Body of pancreas (tissue), 4 donors: ENCODE data around the gene NTN5. TPM values are rescaled to one million over a fixed set of nuclear protein-coding genes. Genes with fewer than 3 reads are reported as not detected.

Experiments used
- ATAC-seq: fragments of 150-250 bp; one replicate; pipeline ENCODE4 v1.9.1; 2016
- DNase-seq, 4 donors: peaks; one replicate each; pipeline ENCODE4 v3.0.0-alpha.2; 2019
- H3K27ac ChIP-seq, 4 donors: fragments of 200-600 bp; sonication (generic); 1 replicate in 3 of 4; 2 replicates in 1 of 4; pipeline versions ENCODE4 v1.5.1 to v1.6.1; 2016 to 2019; ENCODE audit warnings: mild to moderate bottlenecking in 1 of 4, mixed read lengths in 1 of 4, moderate library complexity in 1 of 4
- H3K27me3 ChIP-seq, 2 donors: fragments of 200-600 bp; sonication (generic); one replicate each; pipeline ENCODE4 v1.6.0; 2016; ENCODE audit warnings: mild to moderate bottlenecking in 1 of 2
- H3K36me3 ChIP-seq, 2 donors: fragments of 200-600 bp; sonication (generic); replicated peaks in 1 of 2; 2 replicates each; pipeline ENCODE4 v1.5.1; 2016; ENCODE audit warnings: low read depth in 2 of 2; ENCODE audit not compliant: insufficient read depth in 1 of 2
- H3K4me1 ChIP-seq: fragments of 200-600 bp; sonication (generic); one replicate; pipeline ENCODE4 v1.6.0; 2016
- H3K4me3 ChIP-seq, 2 donors: fragments of 200-600 bp; sonication (generic); 1 replicate in 1 of 2; 2 replicates in 1 of 2; pipeline ENCODE4 v1.5.1; 2016 to 2019
- H3K9me3 ChIP-seq, 3 donors: fragments of 200-600 bp; sonication (generic); 1 replicate in 2 of 3; 2 replicates in 1 of 3; pipeline ENCODE4 v1.5.1; 2016
- CTCF ChIP-seq, 7 experiments: fragments of 450-650 bp in 4 of 7; fragments of 200-600 bp in 3 of 7; sonication (generic) in 3 of 7; IDR thresholded peaks; one replicate each; pipeline ENCODE4 v1.5.1; 2016 to 2019; ENCODE audit warnings: antibody characterized with exemption in 7 of 7
- POLR2A ChIP-seq, 3 donors: fragments of 450-650 bp; IDR thresholded peaks; one replicate each; pipeline ENCODE4 v1.6.1; 2016; ENCODE audit warnings: antibody characterized with exemption in 3 of 3, mild to moderate bottlenecking in 2 of 3
- WGBS, 2 donors: methylation state at CpG; one replicate each; pipeline ENCODE4 v1.1.5; 2017; 5-methylcytosine and 5-hydroxymethylcytosine counted together
- intact Hi-C: fragments of 100-400 bp; cut with DNase I; formaldehyde crosslinking; loops from one replicate; pipeline ENCODE4 v1.15.1; 2023
- total RNA-seq, 2 donors: library from RNA; depleted of rRNA; stranded (reverse); fragments of >200 nt; gene quantifications; one replicate each; pipeline ENCODE4 v1.1.0, GENCODE V29; 2016

NTN5 gene
- total RNA-seq, 2 donors from 2014 or later: not detected

GRCh38 chr19:48630296-48631063 lies 42.3 kb downstream of the NTN5 start:
- Histone ChIP-seq H3K9me3 (no peaks in the 10 kb centered on the region), H3K36me3 (no peaks in the 10 kb centered on the region), H3K4me3 (no peak overlapping the region), H3K4me1 (peaks cover 33% of the 10 kb centered on the region), H3K27me3 (no peaks in the 10 kb centered on the region), H3K27ac (peak overlapping the region in 3 of 4 donors; percentile 16 to 64 (median 22))
- WGBS, 2 donors: 59 to 89% methylated on average over 40 to 44 of the region's 47 CpGs
- TF ChIP-seq POLR2A (IDR thresholded peaks at IDR 0.05): no peak
- no peak for TF ChIP-seq CTCF (IDR thresholded peaks at IDR 0.05)
- DNase-seq (peak in 3 of 4 donors; percentile 62 to 76 (median 65)), ATAC-seq (no peak)
- intact Hi-C loops: no loop called here

- Histone ChIP-seq H3K27me3 (no peaks in the 10 kb centered on the region), H3K4me3 (no peak overlapping the region), H3K4me1 (peaks cover 32% of the 10 kb centered on the region), H3K27ac (peak overlapping the region in 2 of 4 donors; percentile 21 to 64), H3K9me3 (no peaks in the 10 kb centered on the region), H3K36me3 (no peaks in the 10 kb centered on the region)
- intact Hi-C loops: no loop called here
- WGBS, 2 donors: 62 to 80% methylated on average over 34 to 37 of the region's 48 CpGs
- TF ChIP-seq CTCF (IDR thresholded peaks at IDR 0.05) (no peak), POLR2A (IDR thresholded peaks at IDR 0.05) (peak in 1 of 3 donors; percentile 8)
- DNase-seq (no peak), ATAC-seq (no peak)
Measured at GRCh38 chr19:48629599-48630295, 43.1 kb downstream of the NTN5 start.

- H3K4me3 ChIP-seq: no peak overlapping the region
- no peaks in the 10 kb centered on the region for H3K36me3 ChIP-seq
- H3K27me3 ChIP-seq: no peaks in the 10 kb centered on the region
- DNase-seq (no peak), ATAC-seq (no peak)
- intact Hi-C loops: no loop called here
- peaks cover 32% of the 10 kb centered on the region for H3K4me1 ChIP-seq
- no peak for TF ChIP-seq POLR2A (IDR thresholded peaks at IDR 0.05)
- no peak for TF ChIP-seq CTCF (IDR thresholded peaks at IDR 0.05)
- no peaks in the 10 kb centered on the region for H3K9me3 ChIP-seq
- H3K27ac ChIP-seq: no peak overlapping the region
- WGBS, 2 donors: 89 to 93% methylated on average over 12 to 14 of the region's 22 CpGs
Measured at GRCh38 chr19:48629297-48629598, 43.6 kb downstream of the NTN5 start.

- Histone ChIP-seq H3K4me3 (no peak overlapping the region), H3K9me3 (no peaks in the 10 kb centered on the region), H3K27me3 (no peaks in the 10 kb centered on the region), H3K36me3 (no peaks in the 10 kb centered on the region), H3K4me1 (peaks cover 31% of the 10 kb centered on the region), H3K27ac (no peak overlapping the region)
- whole genome bisulfite sequencing, 2 donors: 76 to 86% methylated on average over 27 to 30 of the region's 34 CpGs
- ATAC-seq (no peak), DNase-seq (no peak)
- TF ChIP-seq CTCF (IDR thresholded peaks at IDR 0.05) (no peak), POLR2A (IDR thresholded peaks at IDR 0.05) (no peak)
- intact Hi-C loops: no loop called here
Measured at GRCh38 chr19:48628486-48629296, 44.1 kb downstream of the NTN5 start.
